ENCODE data around the gene ANKRD42. TPM values are rescaled to one million over a fixed set of nuclear protein-coding genes. Genes with fewer than 3 reads are reported as not detected.

ANKRD42 gene
- total RNA-seq, 1 donor from 2014 or later: 12.1 TPM

DNA sequence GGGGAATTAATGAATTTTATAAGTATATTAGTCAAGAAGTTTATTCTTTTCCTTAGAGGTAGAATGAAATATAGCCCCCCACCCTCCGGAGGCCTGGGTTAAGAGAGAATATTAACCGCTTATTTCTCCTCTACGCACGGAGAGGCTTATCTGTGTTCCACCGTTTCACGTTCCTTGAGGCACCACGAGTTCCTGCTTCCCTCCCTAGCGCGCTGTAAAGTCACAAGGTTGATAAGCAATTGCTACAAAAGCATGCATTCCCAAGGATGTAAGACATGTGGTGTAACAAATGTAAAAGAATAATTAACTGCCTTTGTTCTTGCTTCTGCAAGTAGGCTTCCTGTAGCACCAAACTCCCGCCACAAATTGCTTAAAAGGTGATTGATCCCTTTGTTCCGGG lies 1.5 kb upstream of the ANKRD42 start:
- Mint-ChIP-seq H3K27me3 (no peaks in the 10 kb centered on the region), H3K36me3 (ENCODE audit: insufficient read depth) (peaks cover 11% of the 10 kb centered on the region), H3K9me3 (ENCODE audit: low read depth) (no peaks in the 10 kb centered on the region), H3K4me3 (ENCODE audit: low read depth) (peak overlapping the region; percentile 90), H3K27ac (peak overlapping the region; percentile 96), H3K4me1 (ENCODE audit: low read depth) (peaks cover 27% of the 10 kb centered on the region)
- no peak for DNase-seq (ENCODE audit: low spot score, unreplicated experiment)
- TF ChIP-seq, protein P1, sequence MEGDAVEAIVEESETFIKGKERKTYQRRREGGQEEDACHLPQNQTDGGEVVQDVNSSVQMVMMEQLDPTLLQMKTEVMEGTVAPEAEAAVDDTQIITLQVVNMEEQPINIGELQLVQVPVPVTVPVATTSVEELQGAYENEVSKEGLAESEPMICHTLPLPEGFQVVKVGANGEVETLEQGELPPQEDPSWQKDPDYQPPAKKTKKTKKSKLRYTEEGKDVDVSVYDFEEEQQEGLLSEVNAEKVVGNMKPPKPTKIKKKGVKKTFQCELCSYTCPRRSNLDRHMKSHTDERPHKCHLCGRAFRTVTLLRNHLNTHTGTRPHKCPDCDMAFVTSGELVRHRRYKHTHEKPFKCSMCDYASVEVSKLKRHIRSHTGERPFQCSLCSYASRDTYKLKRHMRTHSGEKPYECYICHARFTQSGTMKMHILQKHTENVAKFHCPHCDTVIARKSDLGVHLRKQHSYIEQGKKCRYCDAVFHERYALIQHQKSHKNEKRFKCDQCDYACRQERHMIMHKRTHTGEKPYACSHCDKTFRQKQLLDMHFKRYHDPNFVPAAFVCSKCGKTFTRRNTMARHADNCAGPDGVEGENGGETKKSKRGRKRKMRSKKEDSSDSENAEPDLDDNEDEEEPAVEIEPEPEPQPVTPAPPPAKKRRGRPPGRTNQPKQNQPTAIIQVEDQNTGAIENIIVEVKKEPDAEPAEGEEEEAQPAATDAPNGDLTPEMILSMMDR (IDR thresholded peaks at IDR 0.05; ENCODE audit: unreplicated experiment): no peak

DNA sequence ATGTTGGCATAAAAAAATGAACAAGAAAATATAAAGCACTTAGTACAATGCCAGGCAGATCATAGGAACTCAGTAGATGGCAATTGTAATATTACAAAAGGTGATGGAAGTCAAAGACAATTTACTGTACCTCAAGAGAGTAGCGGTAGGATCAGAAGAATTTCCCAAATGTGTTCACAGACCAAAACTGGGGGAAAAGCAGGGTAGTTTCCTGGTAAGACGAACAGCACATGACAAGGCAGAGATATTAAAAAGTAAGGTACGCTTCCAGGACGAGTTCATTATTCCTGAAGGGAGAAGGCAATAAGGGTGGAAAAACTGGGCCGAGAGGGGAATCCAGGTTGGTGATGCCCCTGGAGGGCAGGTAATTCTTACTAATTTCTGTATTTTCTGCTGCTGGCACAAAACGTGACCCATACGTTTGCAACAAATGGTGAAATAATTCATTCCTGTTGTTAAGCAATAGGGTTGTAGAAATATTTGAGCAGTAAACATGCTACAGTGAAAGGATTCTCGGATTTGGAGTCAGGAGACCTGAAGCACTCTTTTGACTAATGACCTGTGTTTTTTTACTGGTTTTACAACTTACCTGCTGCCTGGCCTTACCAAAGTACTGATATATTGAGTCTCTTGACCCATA lies 786 bp upstream of the ANKRD42 start:
- TF ChIP-seq, protein P1 (IDR thresholded peaks at IDR 0.05; ENCODE audit: unreplicated experiment): no peak
- Mint-ChIP-seq H3K4me1 (ENCODE audit: low read depth) (peaks cover 28% of the 10 kb centered on the region), H3K27ac (peak overlapping the region; percentile 96), H3K36me3 (ENCODE audit: insufficient read depth) (peaks cover 7% of the 10 kb centered on the region), H3K9me3 (ENCODE audit: low read depth) (no peaks in the 10 kb centered on the region), H3K4me3 (ENCODE audit: low read depth) (peak overlapping the region; percentile 90), H3K27me3 (no peaks in the 10 kb centered on the region)
- DNase-seq (ENCODE audit: low spot score, unreplicated experiment): no peak

- TF ChIP-seq, protein P1 (IDR thresholded peaks at IDR 0.05; ENCODE audit: unreplicated experiment): no peak
- H3K27ac Mint-ChIP-seq: peak overlapping the region; percentile 96
- peak; percentile 15 for DNase-seq (ENCODE audit: low spot score, unreplicated experiment)
- H3K4me1 Mint-ChIP-seq (ENCODE audit: low read depth): peaks cover 28% of the 10 kb centered on the region
- H3K36me3 Mint-ChIP-seq (ENCODE audit: insufficient read depth): peaks cover 7% of the 10 kb centered on the region
- H3K27me3 Mint-ChIP-seq: no peaks in the 10 kb centered on the region
- H3K9me3 Mint-ChIP-seq (ENCODE audit: low read depth): no peaks in the 10 kb centered on the region
- H3K4me3 Mint-ChIP-seq (ENCODE audit: low read depth): peak overlapping the region; percentile 90
Measured at GRCh38 chr11:83194281-83195142, 1.0 kb downstream of the ANKRD42 start.

GRCh38 chr11:83195143-83195466 lies 1.6 kb downstream of the ANKRD42 start:
- TF ChIP-seq, protein P1 (IDR thresholded peaks at IDR 0.05; ENCODE audit: unreplicated experiment): no peak
- H3K4me1 Mint-ChIP-seq (ENCODE audit: low read depth): peaks cover 28% of the 10 kb centered on the region
- peak overlapping the region; percentile 90 for H3K4me3 Mint-ChIP-seq (ENCODE audit: low read depth)
- H3K27ac Mint-ChIP-seq: peak overlapping the region; percentile 33
- no peaks in the 10 kb centered on the region for H3K9me3 Mint-ChIP-seq (ENCODE audit: low read depth)
- no peak for DNase-seq (ENCODE audit: low spot score, unreplicated experiment)
- no peaks in the 10 kb centered on the region for H3K27me3 Mint-ChIP-seq
- peaks cover 8% of the 10 kb centered on the region for H3K36me3 Mint-ChIP-seq (ENCODE audit: insufficient read depth)

DNA sequence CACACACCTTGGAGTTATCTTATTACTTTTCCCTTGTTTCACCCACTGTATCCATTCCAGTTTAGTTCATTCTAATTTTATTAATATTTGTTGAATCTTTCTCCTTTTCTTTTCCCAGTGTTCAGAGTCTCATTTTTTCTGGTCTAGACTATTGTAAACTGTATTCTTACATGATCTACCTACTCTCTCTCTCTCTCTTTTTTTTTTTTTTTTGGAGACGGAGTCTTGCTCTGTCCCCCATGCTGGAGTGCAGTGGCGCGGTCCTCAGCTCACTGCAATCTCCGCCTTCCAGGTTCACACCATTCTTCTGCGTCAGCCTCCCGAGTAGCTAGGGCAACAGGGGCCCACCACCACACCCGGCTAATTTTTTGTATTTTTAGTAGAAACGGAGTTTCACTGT lies 2.1 kb downstream of the ANKRD42 start:
- peaks cover 28% of the 10 kb centered on the region for H3K4me1 Mint-ChIP-seq (ENCODE audit: low read depth)
- no peak overlapping the region for H3K27ac Mint-ChIP-seq
- H3K4me3 Mint-ChIP-seq (ENCODE audit: low read depth): peak overlapping the region; percentile 90
- no peaks in the 10 kb centered on the region for H3K27me3 Mint-ChIP-seq
- DNase-seq (ENCODE audit: low spot score, unreplicated experiment): no peak
- TF ChIP-seq, protein P1 (IDR thresholded peaks at IDR 0.05; ENCODE audit: unreplicated experiment): no peak
- no peaks in the 10 kb centered on the region for H3K9me3 Mint-ChIP-seq (ENCODE audit: low read depth)
- peaks cover 8% of the 10 kb centered on the region for H3K36me3 Mint-ChIP-seq (ENCODE audit: insufficient read depth)
